Fibroblast of the aortic adventitia (primary cell): Measurements from ENCODE around the gene PDE1C. TPM values are rescaled to one million over a fixed set of nuclear protein-coding genes. Genes with fewer than 3 reads are reported as not detected.

ENCODE experiments used
- DNase-seq: peaks from one replicate; pipeline ENCODE4 v3.0.0-alpha.2; 2010; ENCODE audit warnings: low read depth
- H3K4me3 ChIP-seq: 2 replicates; pipeline ENCODE4 v1.5.1; 2011; ENCODE audit warnings: low read depth, mild to moderate bottlenecking, control low read depth, low read length, moderate library complexity
- total RNA-seq: library from RNA; depleted of rRNA; stranded (reverse); fragments of >200 nt; gene quantifications from 2 replicates; pipeline ENCODE4 v1.2.3, GENCODE V29; 2012; ENCODE audit warnings: low replicate concordance
- TF ChIP-seq, protein P1 (sequence below): IDR thresholded peaks from 2 replicates; pipeline ENCODE4 v1.5.1; 2011; ENCODE audit warnings: mild to moderate bottlenecking, low read length, control low read depth, inconsistent platforms; ENCODE audit not compliant: insufficient read depth

The PDE1C gene
- total RNA-seq, 1 donor: 7.4 TPM

DNA sequence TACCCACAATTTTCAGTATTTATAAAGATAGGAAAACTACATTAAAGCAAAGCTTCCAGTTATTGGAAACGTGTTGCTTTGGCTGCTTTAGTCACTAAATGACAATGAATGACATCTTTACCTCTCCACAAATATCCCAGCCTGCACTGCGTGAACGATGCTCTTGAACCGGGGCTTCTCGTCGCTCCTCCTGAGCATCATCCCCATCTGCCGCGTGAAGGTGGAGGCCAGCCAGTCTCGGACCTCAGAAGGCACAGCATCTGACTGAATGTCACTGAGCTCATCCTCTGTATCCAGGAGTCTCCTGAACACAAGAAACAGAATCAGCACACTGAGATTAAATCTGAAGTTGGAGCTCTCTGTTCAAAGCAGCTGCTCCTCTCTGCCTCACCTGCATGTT is 191.3 kb downstream of the PDE1C start:
- H3K4me3 ChIP-seq: no peak overlapping the region
- no peak for DNase-seq
- TF ChIP-seq, protein P1, sequence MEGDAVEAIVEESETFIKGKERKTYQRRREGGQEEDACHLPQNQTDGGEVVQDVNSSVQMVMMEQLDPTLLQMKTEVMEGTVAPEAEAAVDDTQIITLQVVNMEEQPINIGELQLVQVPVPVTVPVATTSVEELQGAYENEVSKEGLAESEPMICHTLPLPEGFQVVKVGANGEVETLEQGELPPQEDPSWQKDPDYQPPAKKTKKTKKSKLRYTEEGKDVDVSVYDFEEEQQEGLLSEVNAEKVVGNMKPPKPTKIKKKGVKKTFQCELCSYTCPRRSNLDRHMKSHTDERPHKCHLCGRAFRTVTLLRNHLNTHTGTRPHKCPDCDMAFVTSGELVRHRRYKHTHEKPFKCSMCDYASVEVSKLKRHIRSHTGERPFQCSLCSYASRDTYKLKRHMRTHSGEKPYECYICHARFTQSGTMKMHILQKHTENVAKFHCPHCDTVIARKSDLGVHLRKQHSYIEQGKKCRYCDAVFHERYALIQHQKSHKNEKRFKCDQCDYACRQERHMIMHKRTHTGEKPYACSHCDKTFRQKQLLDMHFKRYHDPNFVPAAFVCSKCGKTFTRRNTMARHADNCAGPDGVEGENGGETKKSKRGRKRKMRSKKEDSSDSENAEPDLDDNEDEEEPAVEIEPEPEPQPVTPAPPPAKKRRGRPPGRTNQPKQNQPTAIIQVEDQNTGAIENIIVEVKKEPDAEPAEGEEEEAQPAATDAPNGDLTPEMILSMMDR: no peak

- no peak for DNase-seq
- TF ChIP-seq, protein P1: no peak
Observed at GRCh38 chr7:31875424-31875823, 194.8 kb downstream of the PDE1C start.

GRCh38 chr7:31874631-31875386 is 195.4 kb downstream of the PDE1C start:
- DNase-seq: no peak
- TF ChIP-seq, protein P1: no peak
- H3K4me3 ChIP-seq: no peak overlapping the region

More at GRCh38 chr7:31875424-31875823, 194.8 kb downstream of the PDE1C start:
- H3K4me3 ChIP-seq: no peak overlapping the region

GRCh38 chr7:31873816-31874597 is 196.2 kb downstream of the PDE1C start:
- TF ChIP-seq, protein P1: no peak
- DNase-seq: no peak
- no peak overlapping the region for H3K4me3 ChIP-seq

- DNase-seq: no peak
- TF ChIP-seq, protein P1: no peak
- H3K4me3 ChIP-seq: no peak overlapping the region
Observed at GRCh38 chr7:31872545-31873370, 197.4 kb downstream of the PDE1C start.

GRCh38 chr7:31864646-31865045 is 205.6 kb downstream of the PDE1C start:
- TF ChIP-seq, protein P1: no peak
- H3K4me3 ChIP-seq: no peak overlapping the region
- no peak for DNase-seq
